SK-N-SH treated with all-trans-retinoic acid at 6 μM for 48 hours (cell line): ENCODE results near the gene CLINT1.

Experiments
- GLIS3 ChIP-seq: fragments of 250-450 bp; sonication (Bioruptor Pico); IDR thresholded peaks from 2 replicates; pipeline ENCODE4 v1.5.0; 2020; ENCODE audit warnings: mild to moderate bottlenecking, moderate library complexity
- ISL1 ChIP-seq: fragments of 250-450 bp; sonication (Bioruptor Pico); IDR thresholded peaks from 2 replicates; pipeline ENCODE4 v2.1.2; 2022; ENCODE audit warnings: mild to moderate bottlenecking, moderate library complexity
- ZC3H10 ChIP-seq: fragments of 250-450 bp; sonication (Bioruptor Pico); IDR thresholded peaks from 2 replicates; pipeline ENCODE4 v1.5.1; 2021; ENCODE audit warnings: mild to moderate bottlenecking, moderate library complexity
- ZFP30 ChIP-seq: fragments of 450-650 bp; formaldehyde crosslinking; IDR thresholded peaks from 2 replicates; pipeline ENCODE4 v1.5.0; 2022; ENCODE audit warnings: mild to moderate bottlenecking, moderate library complexity
- TF ChIP-seq, protein P1 (sequence below): fragments of 250-450 bp; sonication (Bioruptor Pico); IDR thresholded peaks from 2 replicates; pipeline ENCODE4 v1.8.0; 2021; ENCODE audit warnings: low read depth, mild to moderate bottlenecking, moderate library complexity, borderline replicate concordance

DNA sequence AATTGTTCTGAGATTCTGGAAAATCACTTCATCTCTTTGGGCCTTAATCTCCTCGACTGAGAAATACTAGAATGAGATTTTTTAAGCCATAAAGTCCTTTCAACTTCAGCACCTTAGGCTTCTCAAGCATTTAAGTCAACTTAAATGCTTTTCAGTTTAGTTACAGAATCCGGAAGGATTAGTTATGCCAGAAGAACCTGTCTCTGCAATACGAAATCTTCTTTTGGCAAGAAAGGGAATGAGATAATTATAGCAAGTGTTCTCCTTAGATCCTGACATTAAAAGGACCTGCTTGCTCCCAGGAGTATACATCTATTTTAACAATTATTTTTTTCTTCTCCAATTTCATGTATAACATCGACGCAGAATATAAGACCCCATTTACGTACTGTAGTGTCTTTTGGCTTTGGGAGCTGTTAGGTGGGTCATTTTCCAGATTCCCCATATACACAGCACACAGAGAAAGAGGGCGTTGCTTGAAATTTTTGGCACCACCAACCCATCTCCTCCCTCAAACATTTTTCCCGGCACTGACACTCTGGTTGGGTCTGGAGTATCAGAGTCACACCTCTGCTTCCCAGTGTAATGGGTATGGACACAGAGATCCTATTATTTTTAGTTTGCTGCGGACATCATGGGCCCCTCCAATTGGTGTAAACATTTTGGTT is 43.6 kb upstream of the CLINT1 start:
- TF ChIP-seq, protein P1, sequence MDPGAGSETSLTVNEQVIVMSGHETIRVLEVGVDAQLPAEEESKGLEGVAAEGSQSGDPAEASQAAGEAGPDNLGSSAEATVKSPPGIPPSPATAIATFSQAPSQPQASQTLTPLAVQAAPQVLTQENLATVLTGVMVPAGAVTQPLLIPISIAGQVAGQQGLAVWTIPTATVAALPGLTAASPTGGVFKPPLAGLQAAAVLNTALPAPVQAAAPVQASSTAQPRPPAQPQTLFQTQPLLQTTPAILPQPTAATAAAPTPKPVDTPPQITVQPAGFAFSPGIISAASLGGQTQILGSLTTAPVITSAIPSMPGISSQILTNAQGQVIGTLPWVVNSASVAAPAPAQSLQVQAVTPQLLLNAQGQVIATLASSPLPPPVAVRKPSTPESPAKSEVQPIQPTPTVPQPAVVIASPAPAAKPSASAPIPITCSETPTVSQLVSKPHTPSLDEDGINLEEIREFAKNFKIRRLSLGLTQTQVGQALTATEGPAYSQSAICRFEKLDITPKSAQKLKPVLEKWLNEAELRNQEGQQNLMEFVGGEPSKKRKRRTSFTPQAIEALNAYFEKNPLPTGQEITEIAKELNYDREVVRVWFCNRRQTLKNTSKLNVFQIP (CRISPR knock-in tag): no peak
- TF ChIP-seq ZFP30 (CRISPR knock-in tag) (no peak), ZC3H10 (CRISPR knock-in tag) (no peak), ISL1 (no peak), GLIS3 (no peak)
